Lower leg skin (tissue), 4 donors: ENCODE measurements around the gene IL2. TPM values are rescaled to one million over a fixed set of nuclear protein-coding genes. Genes with fewer than 3 reads are reported as not detected.

Source experiments
- DNase-seq, 2 donors: peaks; one replicate each; pipeline ENCODE4 v3.0.0-alpha.2; 2019; ENCODE audit warnings: low spot score in 2 of 2
- H3K4me3 ChIP-seq: fragments of 200-600 bp; sonication (generic); 2 replicates; pipeline ENCODE4 v1.5.1; 2017; ENCODE audit warnings: mild to moderate bottlenecking, low read depth; ENCODE audit not compliant: poor library complexity, severe bottlenecking
- CTCF ChIP-seq, 3 donors: fragments of 450-650 bp; IDR thresholded peaks; one replicate each; pipeline ENCODE4 v1.5.1; 2016; ENCODE audit warnings: antibody characterized with exemption in 3 of 3, mild to moderate bottlenecking in 3 of 3, moderate library complexity in 2 of 3
- POLR2A ChIP-seq, 2 donors: fragments of 450-650 bp; IDR thresholded peaks; one replicate each; pipeline ENCODE4 v1.6.1; 2016 to 2017; ENCODE audit warnings: antibody characterized with exemption in 2 of 2, mild to moderate bottlenecking in 1 of 2, moderate library complexity in 1 of 2
- WGBS, 2 donors: methylation state at CpG; one replicate each; pipeline ENCODE4 v1.1.5; 2018; 5-methylcytosine and 5-hydroxymethylcytosine counted together
- intact Hi-C: fragments of 100-400 bp; cut with DNase I; formaldehyde crosslinking; loops from one replicate; pipeline ENCODE4 v1.15.0; 2023; ENCODE audit warnings: low total_unique reads
- total RNA-seq, 4 donors: library from RNA; depleted of rRNA; stranded (reverse); fragments of >200 nt; gene quantifications; one replicate each; pipeline ENCODE4 v1.1.0, GENCODE V29; 2016

Gene IL2
- total RNA-seq, 4 donors from 2014 or later, result not detected

- intact Hi-C loops, result no loop called here
- no peak for DNase-seq
- H3K4me3 ChIP-seq, result no peak overlapping the region
- WGBS, 2 donors, result 88 to 90% methylated on average over 3 of the region's 3 CpGs
- TF ChIP-seq POLR2A (IDR thresholded peaks at IDR 0.05), result no peak
- no peak for TF ChIP-seq CTCF (IDR thresholded peaks at IDR 0.05)
Measured at GRCh38 chr4:122475233-122475632, 18.7 kb upstream of the IL2 start.

GRCh38 chr4:122469457-122469856 lies 12.9 kb upstream of the IL2 start:
- intact Hi-C loops, result no loop called here
- H3K4me3 ChIP-seq, result no peak overlapping the region
- WGBS, 2 donors, result 89 to 94% methylated on average over 1 of the region's 1 CpG
- DNase-seq, result no peak
- TF ChIP-seq CTCF (IDR thresholded peaks at IDR 0.05), result no peak
- no peak for TF ChIP-seq POLR2A (IDR thresholded peaks at IDR 0.05)

DNA sequence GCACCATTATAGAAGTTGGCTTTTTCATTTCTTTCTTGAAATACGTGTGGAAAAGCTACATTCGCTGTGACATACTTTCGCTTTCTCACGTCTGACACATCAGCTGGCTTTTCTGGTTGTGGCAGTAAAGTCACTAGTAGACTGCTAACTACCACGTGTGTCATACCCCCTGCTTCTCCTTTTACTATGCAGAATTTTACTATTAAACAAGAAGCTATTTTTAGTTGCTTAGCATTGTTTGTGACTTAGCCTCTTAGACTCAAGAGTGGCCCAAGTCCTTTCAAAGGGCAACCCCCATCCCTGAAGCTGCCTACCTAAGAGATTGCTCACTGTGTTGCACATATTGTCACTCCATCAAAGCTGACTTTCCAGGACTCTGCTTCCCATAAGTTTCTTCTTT lies 2.1 kb upstream of the IL2 start:
- TF ChIP-seq POLR2A (IDR thresholded peaks at IDR 0.05), result no peak
- no peak for TF ChIP-seq CTCF (IDR thresholded peaks at IDR 0.05)
- WGBS, 2 donors, result 35 to 40% methylated on average over 5 of the region's 5 CpGs
- no peak for DNase-seq
- intact Hi-C loops, result no loop called here
- no peak overlapping the region for H3K4me3 ChIP-seq

DNA sequence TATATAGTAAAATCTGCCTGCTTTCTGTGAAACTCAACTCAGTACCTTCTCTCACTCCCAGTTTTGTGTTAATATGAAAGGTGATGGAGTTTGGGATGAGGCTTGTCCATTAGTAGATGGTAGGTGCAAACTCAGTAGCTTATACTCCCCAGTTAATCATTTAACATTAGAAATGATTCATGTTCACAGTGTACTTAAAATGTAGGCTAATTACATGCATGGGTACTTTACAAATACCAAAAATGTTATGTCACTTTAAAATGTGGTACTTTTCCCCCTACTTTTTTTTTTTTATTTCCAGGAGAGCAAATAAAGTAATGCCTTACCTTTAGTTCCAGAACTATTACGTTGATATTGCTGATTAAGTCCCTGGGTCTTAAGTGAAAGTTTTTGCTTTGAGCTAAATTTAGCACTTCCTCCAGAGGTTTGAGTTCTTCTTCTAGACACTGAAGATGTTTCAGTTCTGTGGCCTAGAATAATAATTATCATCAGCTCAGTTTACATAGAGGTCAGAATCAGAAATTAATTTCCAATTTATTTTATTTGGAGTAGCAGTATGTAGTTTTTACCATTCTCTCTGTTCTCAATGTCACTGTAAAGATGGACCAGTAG lies 3.0 kb downstream of the IL2 start:
- intact Hi-C loops, result no loop called here
- no peak for TF ChIP-seq POLR2A (IDR thresholded peaks at IDR 0.05)
- TF ChIP-seq CTCF (IDR thresholded peaks at IDR 0.05), result no peak
- 37 to 57% methylated on average over 1 of the region's 1 CpG for WGBS, 2 donors
- no peak overlapping the region for H3K4me3 ChIP-seq
- no peak for DNase-seq

- TF ChIP-seq CTCF (IDR thresholded peaks at IDR 0.05) (no peak), POLR2A (IDR thresholded peaks at IDR 0.05) (no peak)
- no peak for DNase-seq
- intact Hi-C loops, result no loop called here
- no peak overlapping the region for H3K4me3 ChIP-seq
Measured at GRCh38 chr4:122450847-122451246, 5.7 kb downstream of the IL2 start.

GRCh38 chr4:122434285-122434684 lies 22.2 kb downstream of the IL2 start:
- TF ChIP-seq CTCF (IDR thresholded peaks at IDR 0.05), result no peak
- TF ChIP-seq POLR2A (IDR thresholded peaks at IDR 0.05), result no peak
- 54 to 65% methylated on average over 3 of the region's 3 CpGs for WGBS, 2 donors
- no peak overlapping the region for H3K4me3 ChIP-seq
- intact Hi-C loops, result no loop called here
- no peak for DNase-seq
